GM23338 (cell line): ENCODE data around the gene USP35. TPM values are rescaled to one million over a fixed set of nuclear protein-coding genes. Genes with fewer than 3 reads are reported as not detected.

ENCODE experiments used
- ATAC-seq: fragments of 200-7000 bp; cut with Tn5 transposase; 3 replicates; pipeline ENCODE4 v1.9.1; 2020
- DNase-seq: peaks from one replicate; pipeline ENCODE4 v3.0.0-alpha.2; 2015; ENCODE audit warnings: low spot score
- H2AFZ ChIP-seq: fragments of 200-600 bp; sonication (generic); 2 replicates; pipeline ENCODE4 v1.8.0; 2016; ENCODE audit warnings: antibody characterized with exemption, mild to moderate bottlenecking, moderate library complexity
- H3F3A ChIP-seq: fragments of 200-600 bp; sonication (generic); replicated peaks from 2 replicates; pipeline ENCODE4 v1.8.0; 2017; ENCODE audit warnings: antibody characterized with exemption, mixed run types, low read depth
- H3K27ac ChIP-seq: fragments of 200-600 bp; sonication (generic); 2 replicates; pipeline ENCODE4 v1.6.1; 2016; ENCODE audit warnings: low read depth
- H3K27me3 ChIP-seq: fragments of 200-600 bp; sonication (generic); 2 replicates; pipeline ENCODE4 v1.8.0; 2016; ENCODE audit warnings: mild to moderate bottlenecking, mixed run types, moderate library complexity; ENCODE audit not compliant: insufficient read depth
- H3K36me3 ChIP-seq: fragments of 200-600 bp; sonication (generic); 2 replicates; pipeline ENCODE4 v1.8.0; 2016; ENCODE audit warnings: mild to moderate bottlenecking; ENCODE audit not compliant: insufficient read depth
- H3K4me1 ChIP-seq: fragments of 200-600 bp; sonication (generic); 2 replicates; pipeline ENCODE4 v1.8.0; 2016; ENCODE audit warnings: mild to moderate bottlenecking, moderate library complexity; ENCODE audit not compliant: insufficient read depth
- H3K4me2 ChIP-seq: fragments of 200-600 bp; sonication (generic); 2 replicates; pipeline ENCODE4 v1.7.1; 2017; ENCODE audit warnings: mixed run types
- H3K4me3 ChIP-seq: fragments of 200-600 bp; sonication (generic); 2 replicates; pipeline ENCODE4 v1.6.1; 2016; ENCODE audit warnings: mixed run types
- H3K79me2 ChIP-seq: fragments of 200-600 bp; sonication (generic); replicated peaks from 2 replicates; pipeline ENCODE4 v1.8.0; 2017; ENCODE audit warnings: mild to moderate bottlenecking; ENCODE audit not compliant: insufficient read depth
- H3K9me2 ChIP-seq: fragments of 200-600 bp; sonication (generic); 2 replicates; pipeline ENCODE4 v1.8.0; 2017; ENCODE audit not compliant: insufficient read depth
- H4K20me1 ChIP-seq: fragments of 200-600 bp; sonication (generic); replicated peaks from 2 replicates; pipeline ENCODE4 v1.8.0; 2017; ENCODE audit warnings: mild to moderate bottlenecking; ENCODE audit not compliant: insufficient read depth
- H3K27ac Mint-ChIP-seq: 2 replicates; pipeline ENCODE4 v1.8.0; 2020; ENCODE audit warnings: inconsistent platforms, mild to moderate bottlenecking, moderate library complexity, mixed read lengths
- H3K27me3 Mint-ChIP-seq: 3 replicates; pipeline ENCODE4 v1.8.0; 2022; ENCODE audit warnings: low read depth, mild to moderate bottlenecking, moderate library complexity, mixed read lengths, inconsistent platforms; ENCODE audit not compliant: insufficient read depth, poor library complexity
- H3K36me3 Mint-ChIP-seq: 3 replicates; pipeline ENCODE4 v1.8.0; 2021; ENCODE audit warnings: low read depth, mild to moderate bottlenecking, inconsistent platforms, moderate library complexity, mixed read lengths
- H3K4me1 Mint-ChIP-seq: 3 replicates; pipeline ENCODE4 v1.8.0; 2020; ENCODE audit warnings: mild to moderate bottlenecking, inconsistent platforms, mixed read lengths
- H3K4me3 Mint-ChIP-seq: 3 replicates; pipeline ENCODE4 v1.8.0; 2021; ENCODE audit warnings: moderate library complexity, mild to moderate bottlenecking, inconsistent platforms, mixed read lengths
- H3K9me3 Mint-ChIP-seq: 3 replicates; pipeline ENCODE4 v1.8.0; 2020; ENCODE audit warnings: moderate library complexity, mild to moderate bottlenecking, inconsistent platforms, mixed read lengths
- CREB1 ChIP-seq: fragments of 250-450 bp; sonication (Bioruptor Pico); IDR thresholded peaks from 2 replicates; pipeline ENCODE4 v1.5.0; 2020; ENCODE audit warnings: low read depth, mild to moderate bottlenecking, moderate library complexity
- EZH2phosphoT487 ChIP-seq: fragments of 200-600 bp; sonication (generic); IDR thresholded peaks from one replicate; pipeline ENCODE4 v1.8.1; 2018; ENCODE audit warnings: antibody characterized with exemption; ENCODE audit not compliant: unreplicated experiment
- JUNB ChIP-seq: IDR thresholded peaks from one replicate; pipeline ENCODE4 v1.6.1; 2016; ENCODE audit warnings: antibody characterized with exemption; ENCODE audit not compliant: unreplicated experiment
- NANOG ChIP-seq: IDR thresholded peaks from 2 replicates; pipeline ENCODE4 v1.6.1; 2016; ENCODE audit warnings: antibody characterized with exemption, borderline replicate concordance
- POLR2AphosphoS5 ChIP-seq: IDR thresholded peaks from 2 replicates; pipeline ENCODE4 v1.6.1; 2016; ENCODE audit warnings: antibody characterized with exemption, low read depth
- REST ChIP-seq: IDR thresholded peaks from one replicate; pipeline ENCODE4 v1.6.1; 2018; ENCODE audit warnings: antibody characterized with exemption; ENCODE audit not compliant: unreplicated experiment
- STAT1 ChIP-seq: IDR thresholded peaks from one replicate; pipeline ENCODE4 v1.6.1; 2016; ENCODE audit warnings: antibody characterized with exemption; ENCODE audit not compliant: unreplicated experiment
- ZNF114 ChIP-seq: fragments of 250-450 bp; sonication (Bioruptor Pico); IDR thresholded peaks from 2 replicates; pipeline ENCODE4 v1.5.0; 2020; ENCODE audit warnings: mild to moderate bottlenecking, moderate library complexity
- ZNF331 ChIP-seq: fragments of 250-450 bp; sonication (Bioruptor Pico); IDR thresholded peaks from 2 replicates; pipeline ENCODE4 v1.5.0; 2020; ENCODE audit warnings: low read depth, mild to moderate bottlenecking, moderate library complexity
- polyA plus RNA-seq: library from polyadenylated mRNA; unstranded; fragments of >200 nt; fragmentation: Nextera tagmentation; extraction: Ambion mirVana; gene quantifications from 2 replicates; pipeline ENCODE4 v1.2.1, GENCODE V29; 2016
- total RNA-seq: library from RNA; depleted of rRNA; stranded (reverse); fragments of >200 nt; shearing (Covaris generic); gene quantifications from 2 replicates; pipeline ENCODE4 v1.2.3, GENCODE V29; 2014
- TF ChIP-seq, protein P1 (sequence below): IDR thresholded peaks from 2 replicates; pipeline ENCODE4 v1.6.1; 2016; ENCODE audit warnings: antibody characterized with exemption
- TF ChIP-seq, protein P2 (sequence below): fragments of 250-450 bp; sonication (Bioruptor Pico); IDR thresholded peaks from 2 replicates; pipeline ENCODE4 v1.5.0; 2020; ENCODE audit warnings: mild to moderate bottlenecking, moderate library complexity

USP35 gene
- total and polyA plus RNA-seq, 2 experiments from 2014 or later, result 2.5 to 10.7 TPM

DNA sequence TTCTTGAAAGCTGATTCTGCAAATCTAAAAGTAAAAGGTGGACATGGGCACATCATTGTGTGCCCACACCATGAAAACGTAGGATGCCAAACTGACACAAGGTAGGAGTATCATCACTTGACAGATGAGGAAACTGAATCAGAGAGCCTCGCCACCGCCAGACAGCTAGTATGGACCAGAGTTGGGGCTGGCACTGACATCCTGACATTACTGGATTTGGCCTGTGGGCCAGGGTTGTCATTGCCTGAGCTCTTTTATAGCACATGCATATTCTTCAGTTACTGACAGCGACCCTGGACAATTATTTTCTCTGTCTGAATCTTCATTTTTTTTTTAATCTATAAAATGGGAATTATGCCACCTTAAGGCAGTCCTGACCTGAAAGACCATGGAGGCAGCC is 16.5 kb downstream of the USP35 start:
- no peak overlapping the region for H2AFZ ChIP-seq
- H3K79me2 ChIP-seq, result no peaks in the 10 kb centered on the region
- TF ChIP-seq ZNF114 (no peak), POLR2AphosphoS5 (no peak), NANOG (no peak)
- no peaks in the 10 kb centered on the region for H3K9me2 ChIP-seq
- Mint-ChIP-seq H3K36me3 (peaks cover 4% of the 10 kb centered on the region; the same call in 1 of the 3 replicates), H3K27me3 (peaks cover 8% of the 10 kb centered on the region), H3K4me1 (peaks cover 5% of the 10 kb centered on the region), H3K27ac (no peak overlapping the region), H3K9me3 (no peaks in the 10 kb centered on the region), H3K4me3 (no peak overlapping the region)
- no peak overlapping the region for H3K4me3 ChIP-seq
- ATAC-seq (no peak), DNase-seq (no peak)
- no peaks in the 10 kb centered on the region for H3K27me3 ChIP-seq
- no peaks in the 10 kb centered on the region for H4K20me1 ChIP-seq
- no peak overlapping the region for H3K4me2 ChIP-seq
- H3K4me1 ChIP-seq, result no peaks in the 10 kb centered on the region
- no peaks in the 10 kb centered on the region for H3F3A ChIP-seq
- H3K27ac ChIP-seq, result no peak overlapping the region
- no peaks in the 10 kb centered on the region for H3K36me3 ChIP-seq

DNA sequence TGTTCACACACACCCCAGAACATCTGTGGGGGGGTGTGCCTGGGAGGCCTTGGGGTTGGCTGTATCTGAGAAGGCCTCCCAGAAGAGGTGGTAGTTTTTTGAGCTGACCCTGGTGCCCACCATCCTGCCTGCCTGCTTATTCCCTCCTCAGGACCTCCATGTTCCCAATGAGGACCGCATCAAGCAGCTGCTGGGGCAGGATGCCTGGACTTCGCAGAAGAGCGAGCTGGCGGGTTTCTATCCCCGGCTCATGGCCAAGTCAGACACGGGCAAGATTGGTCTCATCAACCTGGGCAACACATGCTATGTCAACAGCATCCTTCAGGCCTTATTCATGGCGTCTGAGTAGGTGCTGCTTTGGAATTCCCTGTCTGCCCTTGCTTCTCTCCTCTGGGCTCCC is 17.0 kb downstream of the USP35 start:
- Mint-ChIP-seq H3K27ac (no peak overlapping the region), H3K27me3 (peaks cover 9% of the 10 kb centered on the region), H3K36me3 (peaks cover 7% of the 10 kb centered on the region; the same call in 2 of the 3 replicates), H3K4me1 (peaks cover 5% of the 10 kb centered on the region), H3K4me3 (no peak overlapping the region), H3K9me3 (no peaks in the 10 kb centered on the region)
- H3K4me3 ChIP-seq, result no peak overlapping the region
- DNase-seq, result no peak
- H4K20me1 ChIP-seq, result no peaks in the 10 kb centered on the region
- no peak for ATAC-seq
- H3K9me2 ChIP-seq, result no peaks in the 10 kb centered on the region
- no peaks in the 10 kb centered on the region for H3K79me2 ChIP-seq
- no peaks in the 10 kb centered on the region for H3K4me1 ChIP-seq
- H3K27ac ChIP-seq, result no peak overlapping the region
- no peak overlapping the region for H3K4me2 ChIP-seq
- no peaks in the 10 kb centered on the region for H3F3A ChIP-seq
- H2AFZ ChIP-seq, result no peak overlapping the region
- no peaks in the 10 kb centered on the region for H3K36me3 ChIP-seq
- no peaks in the 10 kb centered on the region for H3K27me3 ChIP-seq
- TF ChIP-seq ZNF331 (CRISPR knock-in tag) (no peak), JUNB (no peak), POLR2AphosphoS5 (no peak), EZH2phosphoT487 (no peak), STAT1 (no peak), REST (no peak), ZNF114 (no peak), CREB1 (CRISPR knock-in tag) (no peak)
- TF ChIP-seq, protein P1, sequence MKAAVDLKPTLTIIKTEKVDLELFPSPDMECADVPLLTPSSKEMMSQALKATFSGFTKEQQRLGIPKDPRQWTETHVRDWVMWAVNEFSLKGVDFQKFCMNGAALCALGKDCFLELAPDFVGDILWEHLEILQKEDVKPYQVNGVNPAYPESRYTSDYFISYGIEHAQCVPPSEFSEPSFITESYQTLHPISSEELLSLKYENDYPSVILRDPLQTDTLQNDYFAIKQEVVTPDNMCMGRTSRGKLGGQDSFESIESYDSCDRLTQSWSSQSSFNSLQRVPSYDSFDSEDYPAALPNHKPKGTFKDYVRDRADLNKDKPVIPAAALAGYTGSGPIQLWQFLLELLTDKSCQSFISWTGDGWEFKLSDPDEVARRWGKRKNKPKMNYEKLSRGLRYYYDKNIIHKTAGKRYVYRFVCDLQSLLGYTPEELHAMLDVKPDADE, result no peak
- TF ChIP-seq, protein P2, sequence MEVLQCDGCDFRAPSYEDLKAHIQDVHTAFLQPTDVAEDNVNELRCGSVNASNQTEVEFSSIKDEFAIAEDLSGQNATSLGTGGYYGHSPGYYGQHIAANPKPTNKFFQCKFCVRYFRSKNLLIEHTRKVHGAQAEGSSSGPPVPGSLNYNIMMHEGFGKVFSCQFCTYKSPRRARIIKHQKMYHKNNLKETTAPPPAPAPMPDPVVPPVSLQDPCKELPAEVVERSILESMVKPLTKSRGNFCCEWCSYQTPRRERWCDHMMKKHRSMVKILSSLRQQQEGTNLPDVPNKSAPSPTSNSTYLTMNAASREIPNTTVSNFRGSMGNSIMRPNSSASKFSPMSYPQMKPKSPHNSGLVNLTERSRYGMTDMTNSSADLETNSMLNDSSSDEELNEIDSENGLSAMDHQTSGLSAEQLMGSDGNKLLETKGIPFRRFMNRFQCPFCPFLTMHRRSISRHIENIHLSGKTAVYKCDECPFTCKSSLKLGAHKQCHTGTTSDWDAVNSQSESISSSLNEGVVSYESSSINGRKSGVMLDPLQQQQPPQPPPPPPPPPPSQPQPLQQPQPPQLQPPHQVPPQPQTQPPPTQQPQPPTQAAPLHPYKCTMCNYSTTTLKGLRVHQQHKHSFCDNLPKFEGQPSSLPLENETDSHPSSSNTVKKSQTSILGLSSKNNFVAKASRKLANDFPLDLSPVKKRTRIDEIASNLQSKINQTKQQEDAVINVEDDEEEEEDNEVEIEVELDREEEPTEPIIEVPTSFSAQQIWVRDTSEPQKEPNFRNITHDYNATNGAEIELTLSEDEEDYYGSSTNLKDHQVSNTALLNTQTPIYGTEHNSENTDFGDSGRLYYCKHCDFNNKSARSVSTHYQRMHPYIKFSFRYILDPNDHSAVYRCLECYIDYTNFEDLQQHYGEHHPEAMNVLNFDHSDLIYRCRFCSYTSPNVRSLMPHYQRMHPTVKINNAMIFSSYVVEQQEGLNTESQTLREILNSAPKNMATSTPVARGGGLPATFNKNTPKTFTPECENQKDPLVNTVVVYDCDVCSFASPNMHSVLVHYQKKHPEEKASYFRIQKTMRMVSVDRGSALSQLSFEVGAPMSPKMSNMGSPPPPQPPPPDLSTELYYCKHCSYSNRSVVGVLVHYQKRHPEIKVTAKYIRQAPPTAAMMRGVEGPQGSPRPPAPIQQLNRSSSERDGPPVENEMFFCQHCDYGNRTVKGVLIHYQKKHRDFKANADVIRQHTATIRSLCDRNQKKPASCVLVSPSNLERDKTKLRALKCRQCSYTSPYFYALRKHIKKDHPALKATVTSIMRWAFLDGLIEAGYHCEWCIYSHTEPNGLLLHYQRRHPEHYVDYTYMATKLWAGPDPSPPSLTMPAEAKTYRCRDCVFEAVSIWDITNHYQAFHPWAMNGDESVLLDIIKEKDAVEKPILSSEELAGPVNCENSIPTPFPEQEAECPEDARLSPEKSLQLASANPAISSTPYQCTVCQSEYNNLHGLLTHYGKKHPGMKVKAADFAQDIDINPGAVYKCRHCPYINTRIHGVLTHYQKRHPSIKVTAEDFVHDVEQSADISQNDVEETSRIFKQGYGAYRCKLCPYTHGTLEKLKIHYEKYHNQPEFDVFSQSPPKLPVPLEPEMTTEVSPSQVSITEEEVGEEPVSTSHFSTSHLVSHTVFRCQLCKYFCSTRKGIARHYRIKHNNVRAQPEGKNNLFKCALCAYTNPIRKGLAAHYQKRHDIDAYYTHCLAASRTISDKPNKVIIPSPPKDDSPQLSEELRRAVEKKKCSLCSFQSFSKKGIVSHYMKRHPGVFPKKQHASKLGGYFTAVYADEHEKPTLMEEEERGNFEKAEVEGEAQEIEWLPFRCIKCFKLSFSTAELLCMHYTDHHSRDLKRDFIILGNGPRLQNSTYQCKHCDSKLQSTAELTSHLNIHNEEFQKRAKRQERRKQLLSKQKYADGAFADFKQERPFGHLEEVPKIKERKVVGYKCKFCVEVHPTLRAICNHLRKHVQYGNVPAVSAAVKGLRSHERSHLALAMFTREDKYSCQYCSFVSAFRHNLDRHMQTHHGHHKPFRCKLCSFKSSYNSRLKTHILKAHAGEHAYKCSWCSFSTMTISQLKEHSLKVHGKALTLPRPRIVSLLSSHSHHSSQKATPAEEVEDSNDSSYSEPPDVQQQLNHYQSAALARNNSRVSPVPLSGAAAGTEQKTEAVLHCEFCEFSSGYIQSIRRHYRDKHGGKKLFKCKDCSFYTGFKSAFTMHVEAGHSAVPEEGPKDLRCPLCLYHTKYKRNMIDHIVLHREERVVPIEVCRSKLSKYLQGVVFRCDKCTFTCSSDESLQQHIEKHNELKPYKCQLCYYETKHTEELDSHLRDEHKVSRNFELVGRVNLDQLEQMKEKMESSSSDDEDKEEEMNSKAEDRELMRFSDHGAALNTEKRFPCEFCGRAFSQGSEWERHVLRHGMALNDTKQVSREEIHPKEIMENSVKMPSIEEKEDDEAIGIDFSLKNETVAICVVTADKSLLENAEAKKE (CRISPR knock-in tag), result no peak
